HG02981 (cell line): Measurements from ENCODE around the gene MDP1.
"Not testable (repeated sequence)": the region's sequence is repeated elsewhere in the genome, so short reads cannot be mapped to it uniquely, and the experiment has no call there.

ENCODE experiments used
- ATAC-seq: cut with Tn5 transposase; IDR thresholded peaks from one replicate; pipeline ENCODE4 v1.9.1; 2021; ENCODE audit warnings: mild to moderate bottlenecking, moderate library complexity; ENCODE audit not compliant: unreplicated experiment

MDP1 gene

DNA sequence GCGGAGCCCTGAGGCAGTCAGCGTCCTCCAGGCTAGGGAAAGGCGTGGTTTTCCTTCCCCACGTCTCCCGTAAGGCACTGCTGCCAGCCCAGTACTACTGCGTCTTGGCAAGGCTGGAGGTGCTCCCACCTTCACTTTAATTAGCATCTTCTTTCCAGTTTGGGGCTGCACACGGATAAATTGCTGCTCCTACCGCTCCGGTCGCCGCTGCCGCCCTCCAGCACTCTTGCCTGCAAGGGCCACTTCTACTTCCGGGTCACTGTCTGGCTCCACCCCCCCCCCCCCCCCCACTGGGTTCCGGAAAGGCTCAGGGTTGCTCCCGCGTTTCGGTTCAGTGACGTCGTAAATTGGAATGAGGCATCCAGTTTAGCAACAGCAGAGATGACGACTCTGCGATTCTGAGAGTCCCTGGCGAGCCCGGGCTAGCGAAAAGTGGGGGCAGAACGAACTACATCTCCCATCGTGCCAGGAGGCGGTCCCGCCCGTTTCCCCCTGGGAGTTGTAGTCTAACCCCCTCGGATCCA lies 16.3 kb upstream of the MDP1 start, which contains the start of gene NEDD8:
TSS of gene NEDD8 (minus strand) at position 247 of the 524 bp plus-strand sequence. CDS start at position 147, 100 bp downstream.
- peak; percentile 63 for ATAC-seq

GRCh38 chr14:24231263-24232120 lies 15.6 kb upstream of the MDP1 start:
- no peak for ATAC-seq

GRCh38 chr14:24228902-24229301 lies 13.0 kb upstream of the MDP1 start:
- no peak for ATAC-seq

- no peak for ATAC-seq
These were observed 10.6 kb upstream of the MDP1 start for GRCh38 chr14:24226473-24226872.

DNA sequence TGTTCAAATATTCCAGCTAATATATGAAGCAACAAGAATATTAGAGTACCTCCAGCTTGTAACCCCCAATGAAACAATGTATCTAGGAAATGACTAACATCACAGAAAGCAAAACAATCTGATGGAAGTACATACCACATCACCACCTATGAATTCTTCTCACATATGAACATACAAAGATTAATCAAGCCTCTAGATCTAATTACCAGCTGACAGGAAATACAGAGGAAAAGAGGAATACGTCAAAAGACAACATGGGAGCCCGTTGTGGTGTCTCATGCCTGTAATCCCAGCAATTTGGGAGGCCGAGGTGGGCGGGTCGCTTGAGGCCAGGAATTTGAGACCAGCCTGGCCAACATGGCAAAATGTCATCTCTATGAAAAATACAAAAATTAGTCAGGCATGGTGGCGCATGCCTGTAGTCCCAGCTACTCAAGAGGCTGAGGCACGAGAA lies 8.8 kb upstream of the MDP1 start:
- ATAC-seq = no peak

DNA sequence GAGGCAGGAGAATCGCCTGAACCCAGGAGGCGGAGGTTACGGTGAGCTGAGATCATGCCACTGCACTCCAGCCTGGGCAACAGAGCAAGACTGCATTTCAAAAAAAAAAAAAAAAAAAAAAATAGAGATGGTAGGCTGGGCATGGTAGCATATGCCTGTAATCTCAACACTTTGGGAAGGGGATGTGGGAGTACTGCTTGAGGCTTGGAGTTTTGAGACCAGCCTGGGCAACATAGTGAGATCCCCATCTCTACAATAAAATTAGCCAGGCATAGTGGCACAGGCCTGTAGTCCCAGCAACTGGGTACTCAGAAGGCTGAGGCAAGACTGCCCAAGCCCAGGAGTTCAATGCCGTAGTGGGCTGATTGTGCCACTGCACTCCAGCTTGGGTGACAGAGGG lies 7.1 kb upstream of the MDP1 start:
- not testable (repeated sequence) for ATAC-seq

DNA sequence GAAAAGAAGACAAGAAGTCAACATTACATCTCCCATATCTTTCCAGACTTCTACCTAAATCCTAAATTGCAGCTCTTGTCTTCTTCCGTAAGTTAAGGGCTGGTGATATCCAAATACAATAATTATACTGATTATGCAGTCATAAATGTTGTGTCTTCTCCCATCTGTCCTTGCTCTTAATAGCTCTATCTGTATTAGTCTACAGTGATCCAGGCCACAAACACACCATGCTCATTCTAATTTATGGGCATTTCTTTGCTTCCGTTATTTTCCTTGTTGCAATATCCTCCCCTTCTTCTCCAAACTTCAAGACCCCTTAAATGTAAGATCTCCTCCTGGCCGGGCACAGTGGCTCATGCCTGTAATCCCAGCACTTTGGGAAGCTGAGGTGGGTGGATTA lies 3.7 kb upstream of the MDP1 start:
- no peak for ATAC-seq

GRCh38 chr14:24219080-24219479 lies 3.2 kb upstream of the MDP1 start:
- ATAC-seq = no peak

GRCh38 chr14:24216876-24217275 lies 1.0 kb upstream of the MDP1 start:
- ATAC-seq = not testable (repeated sequence)

DNA sequence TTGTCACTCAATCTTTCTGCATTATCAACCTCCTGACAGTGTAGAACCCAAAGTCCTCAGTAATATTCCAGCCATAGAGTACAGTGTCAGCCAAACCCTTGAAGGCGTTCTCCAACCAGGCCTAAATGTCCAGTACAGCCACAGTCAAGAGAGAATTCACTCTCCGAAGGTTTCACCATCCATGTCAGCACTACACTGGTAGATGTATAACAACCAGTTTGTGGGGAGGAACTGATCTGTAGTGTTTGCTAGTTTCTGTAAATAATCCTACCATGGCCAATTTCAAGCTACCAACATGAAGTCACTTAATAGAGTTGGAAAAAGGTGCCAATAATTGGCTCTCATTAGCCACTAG lies 456 bp upstream of the MDP1 start:
- no peak for ATAC-seq

DNA sequence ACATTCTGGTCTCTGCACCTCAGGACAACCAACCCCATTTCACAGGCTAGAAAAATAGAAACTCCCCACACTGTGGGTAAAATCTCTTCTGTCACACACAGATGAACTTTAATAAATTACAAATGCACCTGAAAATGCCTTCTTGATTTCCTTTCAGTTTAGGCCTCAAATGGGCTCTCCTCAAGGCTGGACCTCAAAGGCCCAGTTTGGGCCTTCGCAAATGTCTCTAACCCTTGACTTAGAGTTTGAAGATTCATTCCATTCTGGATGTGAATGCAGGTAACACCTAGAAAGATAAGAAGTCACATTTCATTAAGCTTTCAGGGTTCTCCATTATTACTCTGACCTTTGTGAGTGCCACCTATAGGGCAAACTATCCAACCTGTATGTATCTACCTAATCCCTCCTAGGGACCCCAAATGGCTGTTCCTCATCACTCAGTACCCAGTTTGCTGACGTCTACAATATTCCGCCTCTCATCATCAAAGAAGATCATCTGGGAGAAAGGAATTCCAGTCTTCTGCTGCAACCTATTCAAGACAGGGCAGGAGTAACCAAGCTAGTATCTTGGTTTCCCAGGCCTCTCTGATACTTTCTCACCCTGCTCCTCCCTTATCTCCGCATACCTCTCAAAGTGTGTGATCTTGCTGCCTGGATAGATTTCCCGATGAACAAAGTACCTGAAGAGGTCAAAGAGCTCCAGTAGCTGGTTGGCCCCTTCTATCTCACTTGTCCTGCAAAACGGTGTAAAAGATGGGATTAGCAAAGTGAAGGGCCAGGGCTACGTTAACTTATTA lies 1.8 kb downstream of the MDP1 start:
- no peak for ATAC-seq

GRCh38 chr14:24212924-24213865 lies 2.7 kb downstream of the MDP1 start, which contains the start of gene CHMP4A:
Gene CHMP4A (minus strand): TSS chr14:24213488. CDS start chr14:24213439, 49 bp downstream.
- ATAC-seq = peak; percentile 83

- no peak for ATAC-seq
These were observed 4.6 kb downstream of the MDP1 start for GRCh38 chr14:24211311-24211710.

GRCh38 chr14:24207625-24208024 lies 8.2 kb downstream of the MDP1 start:
- no peak for ATAC-seq

DNA sequence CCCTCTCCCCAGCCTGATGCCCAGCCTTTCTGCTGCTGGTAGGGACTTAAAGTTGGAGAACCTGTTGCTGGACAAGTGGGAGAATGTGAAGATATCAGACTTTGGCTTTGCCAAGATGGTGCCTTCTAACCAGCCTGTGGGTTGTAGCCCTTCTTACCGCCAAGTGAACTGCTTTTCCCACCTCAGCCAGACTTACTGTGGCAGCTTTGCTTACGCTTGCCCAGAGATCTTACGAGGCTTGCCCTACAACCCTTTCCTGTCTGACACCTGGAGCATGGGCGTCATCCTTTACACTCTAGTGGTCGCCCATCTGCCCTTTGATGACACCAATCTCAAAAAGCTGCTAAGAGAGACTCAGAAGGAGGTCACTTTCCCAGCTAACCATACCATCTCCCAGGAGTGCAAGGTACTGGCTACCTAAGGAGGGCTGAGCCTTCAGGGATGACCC lies 8.7 kb downstream of the MDP1 start:
- no peak for ATAC-seq

DNA sequence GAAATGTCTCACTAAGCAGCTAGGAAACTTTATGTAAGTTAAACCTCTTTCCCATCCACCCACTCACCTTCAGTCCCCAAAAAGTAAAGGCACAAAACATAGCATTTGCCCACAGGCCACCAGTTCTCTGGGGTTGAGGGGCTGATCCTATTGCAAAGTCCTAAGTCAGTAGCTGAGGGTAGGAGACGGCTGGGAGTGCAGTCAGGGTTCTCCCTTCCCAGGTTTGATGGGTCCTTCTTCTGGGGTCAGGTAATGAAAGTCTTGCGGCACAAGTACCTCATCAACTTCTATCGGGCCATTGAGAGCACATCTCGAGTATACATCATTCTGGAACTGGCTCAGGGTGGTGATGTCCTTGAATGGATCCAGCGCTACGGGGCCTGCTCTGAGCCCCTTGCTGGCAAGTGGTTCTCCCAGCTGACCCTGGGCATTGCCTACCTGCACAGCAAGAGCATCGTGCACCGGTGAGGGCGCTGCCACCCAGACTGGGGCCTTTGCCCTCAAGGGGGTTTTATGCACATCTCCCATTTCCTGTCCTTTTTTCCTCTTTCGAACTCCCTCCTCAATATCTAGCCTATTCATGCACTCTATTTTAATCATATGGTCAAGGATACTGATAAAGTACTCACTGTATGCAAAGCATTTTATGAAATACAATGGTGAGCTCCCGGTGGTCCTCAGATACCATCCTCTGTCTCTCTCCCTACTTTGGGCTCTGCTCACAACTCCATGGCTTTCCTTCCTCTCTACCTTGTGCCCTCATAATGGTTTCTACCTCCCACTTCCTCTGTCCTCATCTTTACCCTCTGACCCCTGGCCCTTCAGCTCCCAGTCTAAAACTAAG lies 9.4 kb downstream of the MDP1 start:
- ATAC-seq = no peak

DNA sequence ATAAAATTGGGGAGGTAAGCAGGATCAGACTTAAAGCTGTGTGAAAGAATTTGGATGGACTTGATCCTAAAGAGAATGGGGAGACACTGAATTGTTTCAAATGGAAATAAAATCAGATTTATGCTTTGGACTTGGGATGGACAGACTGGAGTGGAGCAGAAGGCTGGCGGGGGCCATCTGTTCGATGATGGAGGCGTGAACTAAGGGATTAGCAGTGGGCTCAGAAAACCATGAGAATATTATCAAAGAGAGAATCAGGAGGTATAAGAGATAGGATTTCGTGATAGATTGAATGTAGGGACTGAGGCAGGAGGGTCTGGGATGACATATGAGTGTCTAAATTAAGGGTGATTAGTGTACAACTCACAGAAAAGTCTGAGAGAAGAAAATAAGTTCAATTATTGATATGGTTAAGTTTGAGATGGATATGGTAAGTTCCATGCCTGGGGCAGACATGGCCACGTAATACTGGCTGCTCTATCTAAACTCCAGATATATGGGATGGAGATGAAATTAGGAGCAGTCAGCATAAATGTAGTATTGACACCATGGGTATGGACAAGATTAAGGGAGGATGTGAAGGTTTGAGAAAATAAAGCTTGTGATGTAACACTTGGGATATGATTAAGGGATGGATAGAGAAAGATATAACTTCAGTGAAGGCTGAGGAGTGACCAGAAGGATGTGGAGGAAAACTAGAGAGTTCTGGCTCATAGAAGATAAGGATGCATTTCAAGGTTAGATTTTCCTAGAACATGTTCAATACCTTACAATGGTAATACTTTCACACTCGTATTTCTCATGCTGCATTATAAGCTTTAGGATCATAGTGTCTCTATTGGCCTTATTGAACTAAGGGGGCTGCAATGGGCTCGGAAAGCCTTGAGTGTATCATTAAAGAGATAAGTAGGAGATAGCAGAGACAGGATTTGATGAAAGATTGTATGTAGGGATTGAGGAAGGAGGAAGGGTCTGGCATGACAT lies 11.4 kb downstream of the MDP1 start:
- ATAC-seq = no peak

GRCh38 chr14:24203249-24203886 lies 12.5 kb downstream of the MDP1 start:
- ATAC-seq = not testable (repeated sequence)
